Measurements from ENCODE around the gene RPTOR.

Gene RPTOR

DNA sequence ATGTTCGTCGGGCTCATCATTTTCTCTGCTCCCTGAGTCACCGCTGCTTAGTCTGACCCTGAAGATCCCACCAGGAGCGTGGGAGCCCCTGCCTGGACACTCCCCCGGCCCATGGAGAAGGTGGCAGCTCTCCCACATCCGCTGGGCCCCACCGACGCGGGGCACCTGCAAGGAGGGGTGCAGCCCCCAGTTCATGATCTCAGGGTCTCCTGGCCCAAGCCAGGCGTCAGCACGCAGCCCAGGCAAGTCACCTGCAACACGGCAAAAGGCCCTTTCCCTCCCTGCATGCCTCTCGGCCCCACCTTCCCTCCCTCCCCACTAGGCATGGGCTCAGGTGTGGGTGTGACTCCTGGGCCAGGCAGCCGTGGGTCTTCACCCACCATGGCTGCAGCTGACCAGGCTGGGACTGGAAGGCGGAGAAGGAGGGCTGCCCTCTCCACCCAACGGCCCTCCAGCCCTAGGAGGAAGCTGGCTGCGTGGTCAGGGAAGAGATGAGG is 437.3 kb downstream of the RPTOR start:
- Histone ChIP-seq H3K9ac (ENCODE audit: low read depth, low read length) (no peak overlapping the region), H3K27ac (ENCODE audit: low read length) (no peak overlapping the region), H4K20me1 (ENCODE audit: insufficient read depth, low read length) (no peaks in the 10 kb centered on the region; the same call in 1 of the 2 replicates), H3K27me3 (ENCODE audit: insufficient read depth, low read length, poor library complexity) (no peaks in the 10 kb centered on the region), H3K4me2 (ENCODE audit: insufficient read depth, low read length) (no peak overlapping the region), H3K4me1 (ENCODE audit: insufficient read depth, low read length) (0 out of 2 replicates have a peak, but pooled peaks cover 8% of the 10 kb centered on the region), H3K4me3 (ENCODE audit: low read depth in 1 of 2, low read length in 2 of 2) (no peak overlapping the region), H3K36me3 (ENCODE audit: insufficient read depth, low read length) (no peaks in the 10 kb centered on the region), H3K79me2 (ENCODE audit: insufficient read depth, low read length) (no peaks in the 10 kb centered on the region), H2AFZ (ENCODE audit: low read depth, low read length) (no peak overlapping the region), H3K9me3 (ENCODE audit: insufficient read depth, low read length, severe bottlenecking) (no peaks in the 10 kb centered on the region)
- ATAC-seq (ENCODE audit: insufficient read depth, low read depth) (no peak), DNase-seq (no peak)
- TF ChIP-seq, protein P1, sequence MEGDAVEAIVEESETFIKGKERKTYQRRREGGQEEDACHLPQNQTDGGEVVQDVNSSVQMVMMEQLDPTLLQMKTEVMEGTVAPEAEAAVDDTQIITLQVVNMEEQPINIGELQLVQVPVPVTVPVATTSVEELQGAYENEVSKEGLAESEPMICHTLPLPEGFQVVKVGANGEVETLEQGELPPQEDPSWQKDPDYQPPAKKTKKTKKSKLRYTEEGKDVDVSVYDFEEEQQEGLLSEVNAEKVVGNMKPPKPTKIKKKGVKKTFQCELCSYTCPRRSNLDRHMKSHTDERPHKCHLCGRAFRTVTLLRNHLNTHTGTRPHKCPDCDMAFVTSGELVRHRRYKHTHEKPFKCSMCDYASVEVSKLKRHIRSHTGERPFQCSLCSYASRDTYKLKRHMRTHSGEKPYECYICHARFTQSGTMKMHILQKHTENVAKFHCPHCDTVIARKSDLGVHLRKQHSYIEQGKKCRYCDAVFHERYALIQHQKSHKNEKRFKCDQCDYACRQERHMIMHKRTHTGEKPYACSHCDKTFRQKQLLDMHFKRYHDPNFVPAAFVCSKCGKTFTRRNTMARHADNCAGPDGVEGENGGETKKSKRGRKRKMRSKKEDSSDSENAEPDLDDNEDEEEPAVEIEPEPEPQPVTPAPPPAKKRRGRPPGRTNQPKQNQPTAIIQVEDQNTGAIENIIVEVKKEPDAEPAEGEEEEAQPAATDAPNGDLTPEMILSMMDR (IDR thresholded peaks at IDR 0.05; ENCODE audit: borderline replicate concordance, extremely low read depth, low read length, poor library complexity, severe bottlenecking), result no peak
- TF ChIP-seq EZH2 (IDR thresholded peaks at IDR 0.05; ENCODE audit: borderline replicate concordance, low read depth, low read length, severe bottlenecking), result no peak

DNA sequence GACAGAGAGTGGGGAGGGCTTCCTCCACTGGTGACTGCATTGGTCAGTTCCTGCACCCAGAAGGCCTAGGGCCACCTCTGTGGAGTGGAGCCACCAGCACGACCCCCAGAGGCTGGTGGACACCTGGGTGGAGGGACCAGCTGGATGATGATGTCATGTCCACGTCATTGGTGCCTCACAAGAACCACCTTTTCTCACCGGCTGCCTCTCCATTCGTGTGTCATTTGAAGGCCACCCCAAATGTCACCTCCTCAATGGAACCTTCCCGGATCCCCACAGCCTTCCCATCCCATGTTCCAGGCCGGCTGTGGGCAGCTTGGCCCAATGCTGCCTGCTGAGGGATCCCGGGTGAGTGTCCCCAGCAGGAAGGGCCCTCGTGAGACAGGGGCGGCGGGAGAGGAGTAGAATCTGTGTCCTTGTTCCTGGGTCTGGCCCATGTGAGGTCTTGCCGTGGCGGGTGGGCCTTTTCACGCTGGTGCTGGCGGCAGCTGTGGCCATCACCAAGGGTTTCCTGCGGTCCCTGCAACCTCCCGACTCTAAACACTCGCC is 437.9 kb downstream of the RPTOR start:
- Histone ChIP-seq H3K4me3 (ENCODE audit: low read depth in 1 of 2, low read length in 2 of 2) (no peak overlapping the region), H3K27ac (ENCODE audit: low read length) (no peak overlapping the region)
- no peak for ATAC-seq (ENCODE audit: insufficient read depth, low read depth)

GRCh38 chr17:80983545-80983944 is 438.9 kb downstream of the RPTOR start:
- DNase-seq (no peak), ATAC-seq (ENCODE audit: insufficient read depth, low read depth) (no peak)
- no peak overlapping the region for H2AFZ ChIP-seq (ENCODE audit: low read depth, low read length)
- 0 out of 2 replicates have a peak, but pooled peaks cover 8% of the 10 kb centered on the region for H3K4me1 ChIP-seq (ENCODE audit: insufficient read depth, low read length)
- H3K79me2 ChIP-seq (ENCODE audit: insufficient read depth, low read length), result no peaks in the 10 kb centered on the region
- no peaks in the 10 kb centered on the region for H3K36me3 ChIP-seq (ENCODE audit: insufficient read depth, low read length)
- H3K4me2 ChIP-seq (ENCODE audit: insufficient read depth, low read length), result no peak overlapping the region
- no peaks in the 10 kb centered on the region for H3K9me3 ChIP-seq (ENCODE audit: insufficient read depth, low read length, severe bottlenecking)
- no peak overlapping the region for H3K9ac ChIP-seq (ENCODE audit: low read depth, low read length)
- H3K4me3 ChIP-seq (ENCODE audit: low read depth in 1 of 2, low read length in 2 of 2), result no peak overlapping the region
- TF ChIP-seq EZH2 (IDR thresholded peaks at IDR 0.05; ENCODE audit: borderline replicate concordance, low read depth, low read length, severe bottlenecking), result no peak
- TF ChIP-seq, protein P1 (IDR thresholded peaks at IDR 0.05; ENCODE audit: borderline replicate concordance, extremely low read depth, low read length, poor library complexity, severe bottlenecking), result no peak
- H3K27me3 ChIP-seq (ENCODE audit: insufficient read depth, low read length, poor library complexity), result no peaks in the 10 kb centered on the region
- no peak overlapping the region for H3K27ac ChIP-seq (ENCODE audit: low read length)
- no peaks in the 10 kb centered on the region; the same call in 1 of the 2 replicates for H4K20me1 ChIP-seq (ENCODE audit: insufficient read depth, low read length)

More for the DNA sequence above, 437.9 kb downstream of the RPTOR start:
- Histone ChIP-seq H3K79me2 (ENCODE audit: insufficient read depth, low read length) (no peaks in the 10 kb centered on the region), H3K9ac (ENCODE audit: low read depth, low read length) (no peak overlapping the region), H4K20me1 (ENCODE audit: insufficient read depth, low read length) (no peaks in the 10 kb centered on the region; the same call in 1 of the 2 replicates), H3K4me1 (ENCODE audit: insufficient read depth, low read length) (0 out of 2 replicates have a peak, but pooled peaks cover 8% of the 10 kb centered on the region), H3K4me2 (ENCODE audit: insufficient read depth, low read length) (no peak overlapping the region), H3K9me3 (ENCODE audit: insufficient read depth, low read length, severe bottlenecking) (no peaks in the 10 kb centered on the region), H3K27me3 (ENCODE audit: insufficient read depth, low read length, poor library complexity) (no peaks in the 10 kb centered on the region), H3K36me3 (ENCODE audit: insufficient read depth, low read length) (no peaks in the 10 kb centered on the region), H2AFZ (ENCODE audit: low read depth, low read length) (no peak overlapping the region)
- TF ChIP-seq, protein P1 (IDR thresholded peaks at IDR 0.05; ENCODE audit: borderline replicate concordance, extremely low read depth, low read length, poor library complexity, severe bottlenecking), result no peak
- TF ChIP-seq EZH2 (IDR thresholded peaks at IDR 0.05; ENCODE audit: borderline replicate concordance, low read depth, low read length, severe bottlenecking), result no peak
- no peak for DNase-seq
